ENCODE measurements around the gene CMSS1. TPM values are rescaled to one million over a fixed set of nuclear protein-coding genes. Genes with fewer than 3 reads are reported as not detected.

CMSS1 gene
- total RNA-seq, 1 experiment from 2014 or later: 70.6 TPM

- TF ChIP-seq CBFB (CRISPR knock-in tag; IDR thresholded peaks at IDR 0.05; ENCODE audit: low read depth) (no peak), CREM (CRISPR knock-in tag; IDR thresholded peaks at IDR 0.05) (no peak), AFF4 (CRISPR knock-in tag; IDR thresholded peaks at IDR 0.05; ENCODE audit: borderline replicate concordance) (no peak), SP1 (CRISPR knock-in tag; conservative IDR thresholded peaks at IDR 0.05) (no peak), ZNF532 (CRISPR knock-in tag; IDR thresholded peaks at IDR 0.05; ENCODE audit: borderline replicate concordance) (no peak), FOXJ3 (CRISPR knock-in tag; IDR thresholded peaks at IDR 0.05; ENCODE audit: borderline replicate concordance) (no peak), JUN (CRISPR knock-in tag; IDR thresholded peaks at IDR 0.05) (no peak), TP53 (CRISPR knock-in tag; IDR thresholded peaks at IDR 0.05) (no peak), ZNF219 (CRISPR knock-in tag; IDR thresholded peaks at IDR 0.05; ENCODE audit: borderline replicate concordance) (no peak), ZNF512 (CRISPR knock-in tag; IDR thresholded peaks at IDR 0.05; ENCODE audit: borderline replicate concordance) (no peak), GTF2I (CRISPR knock-in tag; conservative IDR thresholded peaks at IDR 0.05) (no peak), ZSCAN18 (CRISPR knock-in tag; IDR thresholded peaks at IDR 0.05) (no peak), ZNF317 (CRISPR knock-in tag; IDR thresholded peaks at IDR 0.05; ENCODE audit: borderline replicate concordance, low read depth) (no peak)
- ChIA-PET POLR2A (no interaction called here), CTCF (interaction anchor here (0.6 kb wide), 1 partner anchor 328 kb away, joined by 3 read pairs; no protein-coding TSS in a partner anchor)
- no peaks in the 10 kb centered on the region for H3K4me1 Mint-ChIP-seq
- ATAC-seq (no peak), DNase-seq (ENCODE audit: low spot score) (no peak)
- no peak overlapping the region for H3K27ac Mint-ChIP-seq
- no peak overlapping the region for H3K4me3 Mint-ChIP-seq
- H3K36me3 Mint-ChIP-seq: peaks cover 17% of the 10 kb centered on the region
- no peaks in the 10 kb centered on the region for H3K27me3 Mint-ChIP-seq (ENCODE audit: low read depth)
- peaks cover 15% of the 10 kb centered on the region for H3K9me3 Mint-ChIP-seq
Observed at GRCh38 chr3:100159331-100160153, 341.9 kb downstream of the CMSS1 start.

GRCh38 chr3:100160521-100160920 lies 342.9 kb downstream of the CMSS1 start:
- Mint-ChIP-seq H3K36me3 (peaks cover 10% of the 10 kb centered on the region), H3K27me3 (ENCODE audit: low read depth) (no peaks in the 10 kb centered on the region), H3K27ac (no peak overlapping the region), H3K4me1 (no peaks in the 10 kb centered on the region), H3K9me3 (peaks cover 8% of the 10 kb centered on the region), H3K4me3 (no peak overlapping the region)
- ChIA-PET CTCF (no interaction called here), POLR2A (no interaction called here)
- ATAC-seq (no peak), DNase-seq (ENCODE audit: low spot score) (no peak)
- TF ChIP-seq GABPB1 (CRISPR knock-in tag; IDR thresholded peaks at IDR 0.05) (no peak), E2F4 (CRISPR knock-in tag; IDR thresholded peaks at IDR 0.05; ENCODE audit: borderline replicate concordance, low read depth) (no peak), NFATC4 (CRISPR knock-in tag; IDR thresholded peaks at IDR 0.05) (no peak), PRRX2 (CRISPR knock-in tag; IDR thresholded peaks at IDR 0.05) (no peak), SP1 (CRISPR knock-in tag; conservative IDR thresholded peaks at IDR 0.05) (no peak), TEAD1 (CRISPR knock-in tag; IDR thresholded peaks at IDR 0.05) (no peak), FOXK1 (CRISPR knock-in tag; IDR thresholded peaks at IDR 0.05) (no peak), NR1H2 (CRISPR knock-in tag; IDR thresholded peaks at IDR 0.05) (no peak)
